Calu3 (cell line): Measurements from ENCODE around the gene RNF150. TPM values are rescaled to one million over a fixed set of nuclear protein-coding genes. Genes with fewer than 3 reads are reported as not detected.

ENCODE experiments used
- BruUV-seq: library from RNA; stranded (reverse); fragments of 400-500 nt; replicated peaks from 2 replicates; lab custom pipeline; 2021; lab: Mats Ljungman, UMichigan
- CTCF ChIA-PET: fragments of 300-600 bp; sonication (Branson Sonifier 250); formaldehyde crosslinking; loops from one replicate; lab custom pipeline; 2022; ENCODE audit warnings: antibody characterized with exemption; lab: Charles Lee
- DNase-seq: peaks from one replicate; pipeline ENCODE4 v3.0.0; 2022
- H3K27ac Mint-ChIP-seq: one replicate; pipeline ENCODE4 v1.8.0; 2022; ENCODE audit warnings: mixed read lengths; ENCODE audit not compliant: unreplicated experiment
- H3K27me3 Mint-ChIP-seq: one replicate; pipeline ENCODE4 v1.8.0; 2022; ENCODE audit warnings: mixed read lengths; ENCODE audit not compliant: unreplicated experiment
- H3K36me3 Mint-ChIP-seq: one replicate; pipeline ENCODE4 v1.8.0; 2022; ENCODE audit warnings: mild to moderate bottlenecking, moderate library complexity, mixed read lengths; ENCODE audit not compliant: insufficient read depth, unreplicated experiment
- H3K4me1 Mint-ChIP-seq: one replicate; pipeline ENCODE4 v1.8.0; 2022; ENCODE audit warnings: mild to moderate bottlenecking, low read depth, mixed read lengths; ENCODE audit not compliant: unreplicated experiment
- H3K4me3 Mint-ChIP-seq: one replicate; pipeline ENCODE4 v1.8.0; 2022; ENCODE audit warnings: mild to moderate bottlenecking, low read depth, moderate library complexity, mixed read lengths; ENCODE audit not compliant: unreplicated experiment
- H3K9me3 Mint-ChIP-seq: one replicate; pipeline ENCODE4 v1.8.0; 2022; ENCODE audit warnings: low read depth, mixed read lengths; ENCODE audit not compliant: unreplicated experiment
- intact Hi-C: fragments of 100-400 bp; cut with micrococcal nuclease; formaldehyde crosslinking; loops from one replicate; pipeline ENCODE4 v1.10.0; 2022; ENCODE audit not compliant: unreplicated experiment
- total RNA-seq: library from RNA; stranded (reverse); gene quantifications from 2 replicates; pipeline ENCODE4 v1.2.3, GENCODE V29; 2022
- TF ChIP-seq, protein P1 (sequence below): fragments of 200-600 bp; IDR thresholded peaks from one replicate; pipeline ENCODE4 v1.8.0; 2022; ENCODE audit warnings: antibody characterized with exemption; ENCODE audit not compliant: unreplicated experiment

The RNF150 gene
- total RNA-seq, 1 experiment from 2014 or later: 0.14 TPM

- TF ChIP-seq, protein P1, sequence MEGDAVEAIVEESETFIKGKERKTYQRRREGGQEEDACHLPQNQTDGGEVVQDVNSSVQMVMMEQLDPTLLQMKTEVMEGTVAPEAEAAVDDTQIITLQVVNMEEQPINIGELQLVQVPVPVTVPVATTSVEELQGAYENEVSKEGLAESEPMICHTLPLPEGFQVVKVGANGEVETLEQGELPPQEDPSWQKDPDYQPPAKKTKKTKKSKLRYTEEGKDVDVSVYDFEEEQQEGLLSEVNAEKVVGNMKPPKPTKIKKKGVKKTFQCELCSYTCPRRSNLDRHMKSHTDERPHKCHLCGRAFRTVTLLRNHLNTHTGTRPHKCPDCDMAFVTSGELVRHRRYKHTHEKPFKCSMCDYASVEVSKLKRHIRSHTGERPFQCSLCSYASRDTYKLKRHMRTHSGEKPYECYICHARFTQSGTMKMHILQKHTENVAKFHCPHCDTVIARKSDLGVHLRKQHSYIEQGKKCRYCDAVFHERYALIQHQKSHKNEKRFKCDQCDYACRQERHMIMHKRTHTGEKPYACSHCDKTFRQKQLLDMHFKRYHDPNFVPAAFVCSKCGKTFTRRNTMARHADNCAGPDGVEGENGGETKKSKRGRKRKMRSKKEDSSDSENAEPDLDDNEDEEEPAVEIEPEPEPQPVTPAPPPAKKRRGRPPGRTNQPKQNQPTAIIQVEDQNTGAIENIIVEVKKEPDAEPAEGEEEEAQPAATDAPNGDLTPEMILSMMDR: no peak
- intact Hi-C loops: loop anchor here (1.0 kb wide), 1 partner anchor 273 kb away; no protein-coding TSS in a partner anchor
- H3K27me3 Mint-ChIP-seq: peaks cover 71% of the 10 kb centered on the region
- H3K9me3 Mint-ChIP-seq: no peaks in the 10 kb centered on the region
- H3K36me3 Mint-ChIP-seq: peaks cover 12% of the 10 kb centered on the region
- H3K4me3 Mint-ChIP-seq: peak overlapping the region; percentile 97
- no peak overlapping the region for H3K27ac Mint-ChIP-seq
- no TSS peak for BruUV-seq
- CTCF ChIA-PET: interaction anchor here (0.6 to 1.0 kb wide), 2 partner anchors 250 to 677 kb away, joined by 3 to 5 read pairs; no protein-coding TSS in a partner anchor
- no peak for DNase-seq
- no peaks in the 10 kb centered on the region for H3K4me1 Mint-ChIP-seq
Observed at GRCh38 chr4:141133999-141134995, 1.0 kb upstream of the RNF150 start.

- Mint-ChIP-seq H3K27me3 (peaks cover 84% of the 10 kb centered on the region), H3K4me1 (no peaks in the 10 kb centered on the region), H3K9me3 (no peaks in the 10 kb centered on the region), H3K27ac (no peak overlapping the region), H3K36me3 (peaks cover 12% of the 10 kb centered on the region), H3K4me3 (peak overlapping the region; percentile 97)
- CTCF ChIA-PET: interaction anchor here (1.0 kb wide), 1 partner anchor 248 kb away, joined by 5 read pairs; no protein-coding TSS in a partner anchor
- intact Hi-C loops: loop anchor here (1.0 kb wide), 1 partner anchor 271 kb away; no protein-coding TSS in a partner anchor
- DNase-seq: peak; percentile 6
- TF ChIP-seq, protein P1: no peak
- no TSS peak for BruUV-seq
Observed at GRCh38 chr4:141132709-141133145, 542 bp downstream of the RNF150 start.

GRCh38 chr4:141132072-141132708, 1.1 kb downstream of the RNF150 start:
- intact Hi-C loops: no loop called here
- CTCF ChIA-PET: no interaction called here
- TF ChIP-seq, protein P1: no peak
- Mint-ChIP-seq H3K9me3 (no peaks in the 10 kb centered on the region), H3K4me1 (no peaks in the 10 kb centered on the region), H3K27me3 (peaks cover 79% of the 10 kb centered on the region), H3K36me3 (peaks cover 12% of the 10 kb centered on the region), H3K4me3 (peak overlapping the region; percentile 97), H3K27ac (no peak overlapping the region)
- DNase-seq: no peak
- BruUV-seq: no TSS peak

DNA sequence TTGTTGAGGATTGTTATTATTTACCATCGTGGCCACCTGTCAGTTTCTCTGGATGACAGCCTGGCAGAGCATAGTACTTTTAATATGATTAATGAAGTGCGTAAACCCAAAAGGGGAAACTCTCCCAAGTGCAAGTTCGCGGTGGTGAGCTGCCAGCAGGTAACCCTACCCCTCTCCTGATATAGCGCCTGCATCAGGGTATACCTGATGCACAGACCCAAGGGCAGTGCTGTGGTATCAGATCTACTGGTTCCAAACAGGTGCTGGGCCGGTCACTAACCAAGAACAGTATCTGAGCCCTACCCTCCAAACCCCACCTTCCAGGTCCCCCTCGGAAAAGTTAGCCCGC, 1.6 kb downstream of the RNF150 start:
- TF ChIP-seq, protein P1: no peak
- peaks cover 12% of the 10 kb centered on the region for H3K36me3 Mint-ChIP-seq
- intact Hi-C loops: no loop called here
- no TSS peak for BruUV-seq
- CTCF ChIA-PET: no interaction called here
- H3K4me1 Mint-ChIP-seq: no peaks in the 10 kb centered on the region
- DNase-seq: no peak
- H3K9me3 Mint-ChIP-seq: no peaks in the 10 kb centered on the region
- no peak overlapping the region for H3K27ac Mint-ChIP-seq
- H3K27me3 Mint-ChIP-seq: peaks cover 74% of the 10 kb centered on the region
- H3K4me3 Mint-ChIP-seq: peak overlapping the region; percentile 97
